Stomach smooth muscle (tissue), 2 donors: Measurements from ENCODE around the gene TMEM269.

ENCODE experiments used
- H3K27ac ChIP-seq: one replicate; pipeline ENCODE4 v1.7.0; 2013; ENCODE audit warnings: mild to moderate bottlenecking, low read length, inconsistent platforms
- H3K27me3 ChIP-seq, 2 donors: one replicate each; pipeline ENCODE4 v1.7.0; 2013; ENCODE audit warnings: low read length in 2 of 2; ENCODE audit not compliant: insufficient read depth in 2 of 2, control insufficient read depth in 1 of 2
- H3K36me3 ChIP-seq, 2 donors: one replicate each; pipeline ENCODE4 v1.7.0; 2013; ENCODE audit warnings: low read length in 2 of 2; ENCODE audit not compliant: control insufficient read depth in 2 of 2, insufficient read depth in 2 of 2
- H3K4me1 ChIP-seq: one replicate; pipeline ENCODE4 v1.7.0; 2013; ENCODE audit warnings: low read length; ENCODE audit not compliant: control insufficient read depth, insufficient read depth
- H3K4me3 ChIP-seq, 2 donors: one replicate each; pipeline ENCODE4 v1.7.0; 2013; ENCODE audit warnings: low read length in 2 of 2
- H3K9ac ChIP-seq, 2 donors: one replicate each; pipeline ENCODE4 v1.7.0; 2013; ENCODE audit warnings: low read length in 2 of 2, mild to moderate bottlenecking in 1 of 2
- H3K9me3 ChIP-seq, 2 donors: one replicate each; pipeline ENCODE4 v1.7.0; 2013; ENCODE audit warnings: low read length in 2 of 2; ENCODE audit not compliant: control insufficient read depth in 2 of 2
- donor health status: healthy.
- donor health status: Pancreatic carcinoma.

Gene TMEM269

DNA sequence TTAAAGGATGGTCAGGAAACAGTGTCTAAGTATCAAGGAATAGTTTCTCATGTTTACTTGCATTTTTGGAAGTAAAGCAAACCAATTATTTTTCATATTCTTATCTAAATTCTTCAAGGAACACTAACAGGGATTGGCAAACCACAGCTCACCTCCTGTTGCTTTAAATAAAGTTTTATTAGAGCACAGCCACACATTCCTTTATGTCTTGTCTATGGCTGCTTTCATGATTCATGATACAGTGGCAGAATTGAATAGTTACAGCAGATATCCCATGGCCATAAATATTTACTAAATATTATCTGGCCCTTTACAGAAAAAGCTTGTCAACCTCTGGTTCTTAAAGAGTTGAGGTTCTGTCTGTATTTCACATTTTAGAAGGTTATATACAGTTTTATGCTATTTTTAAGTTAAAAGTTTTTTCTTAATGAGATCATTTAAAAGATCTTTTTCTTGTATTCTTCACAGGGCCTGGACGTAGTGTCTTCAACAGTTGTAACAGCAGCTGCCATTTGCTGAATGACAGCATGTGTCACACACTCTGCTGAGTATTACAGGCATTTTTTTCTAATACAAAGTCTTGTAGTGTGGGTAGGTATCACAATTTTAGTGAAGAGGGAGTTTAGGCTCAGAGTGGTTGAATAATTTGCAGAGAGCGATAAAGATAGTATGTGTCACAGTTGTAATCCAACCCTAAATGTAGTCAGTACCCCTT, 64.2 kb downstream of the TMEM269 start:
- Histone ChIP-seq H3K27ac (no peak overlapping the region), H3K36me3 (peaks cover 21 to 22% of the 10 kb centered on the region in 2 donors), H3K27me3 (no peaks in the 10 kb centered on the region), H3K9me3 (peaks cover 0 to 5% of the 10 kb centered on the region in 2 donors), H3K4me3 (no peak overlapping the region), H3K9ac (no peak overlapping the region), H3K4me1 (peaks cover 8% of the 10 kb centered on the region)

DNA sequence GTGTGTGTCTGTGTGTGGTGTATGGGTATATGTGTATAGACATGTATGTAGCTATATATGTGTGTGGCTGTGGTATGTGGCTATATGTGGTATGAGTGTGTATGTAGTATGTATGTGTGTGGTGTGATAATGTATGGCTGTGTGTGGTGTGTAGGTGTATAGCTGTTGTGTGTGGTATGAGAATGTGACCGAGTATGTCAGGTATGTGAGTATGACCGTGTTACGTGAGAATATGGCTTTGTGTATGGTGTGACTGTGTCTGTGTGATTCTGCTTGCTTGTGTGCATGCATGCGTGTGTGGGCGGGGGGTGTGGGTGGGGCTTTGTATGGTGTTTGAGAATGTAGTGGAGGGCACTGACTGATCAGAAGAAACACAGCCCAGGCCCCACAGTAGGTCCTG, 65.2 kb downstream of the TMEM269 start:
- Histone ChIP-seq H3K27me3 (no peaks in the 10 kb centered on the region), H3K36me3 (peaks cover 21 to 22% of the 10 kb centered on the region in 2 donors), H3K27ac (no peak overlapping the region), H3K9ac (no peak overlapping the region), H3K9me3 (peaks cover 0 to 5% of the 10 kb centered on the region in 2 donors), H3K4me1 (peaks cover 8% of the 10 kb centered on the region), H3K4me3 (no peak overlapping the region)
